Stimulated activated CD8-positive, alpha-beta memory T cell treated with anti-CD3 and anti-CD28 coated beads, Interleukin-15, amount 100 ng/mL, for 48 hours (primary cell): ENCODE measurements around the gene TIMM44.
"Not testable (repeated sequence)": the region's sequence is repeated elsewhere in the genome, so short reads cannot be mapped to it uniquely, and the experiment has no call there.

Experiments used
- DNase-seq, 2 donors: peaks; one replicate each; pipeline ENCODE4 v3.0.0-alpha.2; 2020; ENCODE audit warnings: low read depth in 2 of 2

Gene TIMM44

GRCh38 chr19:7925171-7925851 lies 18.2 kb downstream of the TIMM44 start:
- DNase-seq = peak; percentile 68 to 72

DNA sequence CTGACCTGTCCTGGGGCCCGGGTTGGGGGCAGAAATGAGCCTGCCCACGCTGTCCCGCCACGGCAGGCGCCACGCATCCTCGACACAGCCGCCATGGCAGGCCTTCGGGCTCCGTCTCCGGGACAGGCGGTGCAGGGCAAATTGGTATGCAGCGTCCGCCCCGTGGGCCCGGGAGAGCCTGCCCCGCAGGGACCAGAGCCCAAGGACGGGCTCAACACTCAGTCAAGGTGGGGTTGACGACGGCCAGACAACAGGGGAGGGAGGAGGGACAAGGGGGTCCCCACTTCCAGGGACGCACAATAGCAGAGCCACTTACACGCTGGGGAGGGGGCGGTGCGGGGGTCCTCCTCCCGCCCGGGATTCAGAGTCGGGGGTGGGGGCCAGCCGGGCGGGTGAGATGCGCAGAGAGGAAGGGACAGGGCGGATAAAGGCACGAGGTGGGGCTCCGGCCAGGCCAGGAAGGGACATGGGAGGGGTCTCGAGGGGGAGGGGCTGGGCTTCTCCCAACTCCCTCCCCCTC lies 18.8 kb downstream of the TIMM44 start:
- no peak for DNase-seq

DNA sequence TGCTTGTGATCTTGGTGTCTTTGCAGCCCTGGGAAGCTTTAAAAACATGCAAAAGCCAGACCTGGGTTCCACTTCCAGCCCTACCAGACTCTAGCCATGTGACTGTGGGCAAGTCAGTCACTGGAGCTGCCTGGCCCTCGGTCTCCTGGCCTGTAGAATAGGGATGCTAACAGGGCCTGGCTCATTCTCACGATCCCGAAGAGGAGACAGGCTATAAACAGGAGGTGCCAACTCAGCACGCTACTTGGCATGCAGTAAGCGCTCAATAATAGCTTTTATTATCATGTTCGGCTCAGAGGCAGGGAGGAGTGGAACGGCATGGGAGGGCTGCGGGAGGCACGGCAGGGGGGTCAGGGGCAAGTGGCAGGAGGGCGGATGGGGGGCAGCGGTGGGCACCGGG lies 19.2 kb downstream of the TIMM44 start:
- no peak for DNase-seq

DNA sequence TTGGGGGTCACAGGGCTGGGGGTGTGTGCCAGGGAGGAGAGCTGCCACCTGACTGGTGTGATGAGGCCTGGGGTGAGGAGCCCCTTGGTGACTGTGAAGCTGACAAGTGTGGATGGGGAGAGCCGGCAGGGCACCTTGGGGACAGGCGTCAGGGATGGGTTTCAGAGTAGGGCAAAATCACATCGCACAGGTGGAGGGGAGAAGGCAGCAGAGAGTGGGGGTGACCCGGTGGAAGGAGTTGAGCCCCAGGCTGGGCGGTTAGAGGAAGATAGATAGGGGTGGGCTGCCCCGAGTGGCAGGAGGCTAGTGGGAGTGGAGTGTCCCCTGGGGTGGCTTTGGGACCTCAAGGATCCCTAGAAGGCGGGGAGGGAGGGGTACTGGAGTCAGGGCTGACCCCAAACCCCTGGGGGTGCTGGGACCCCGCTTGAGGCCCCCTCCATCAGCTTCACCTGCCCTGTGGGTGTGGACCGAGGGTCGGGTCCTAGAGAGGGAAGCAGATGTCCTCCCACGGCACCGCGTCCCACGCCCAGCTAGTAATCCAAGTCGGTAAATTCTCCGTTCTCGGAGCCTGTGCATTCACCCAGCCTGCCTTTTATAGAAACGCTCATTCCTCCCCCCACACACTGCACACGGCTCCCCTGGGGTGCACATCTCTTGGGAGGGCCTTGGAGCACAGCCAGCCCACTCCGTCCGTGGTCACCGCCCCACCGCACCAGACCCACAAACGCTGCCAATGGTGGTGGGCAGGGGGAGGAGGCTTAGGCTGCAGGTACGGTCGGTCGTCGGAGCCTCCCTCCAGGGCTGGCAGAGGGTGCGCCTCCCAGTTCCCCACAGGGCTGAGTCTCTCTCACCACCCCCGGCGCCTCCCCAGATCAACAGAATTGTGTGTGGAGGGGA lies 19.9 kb downstream of the TIMM44 start:
- no peak for DNase-seq

GRCh38 chr19:7922836-7923195 lies 20.6 kb downstream of the TIMM44 start:
- no peak for DNase-seq

GRCh38 chr19:7921967-7922835 lies 21.3 kb downstream of the TIMM44 start:
- no peak for DNase-seq

DNA sequence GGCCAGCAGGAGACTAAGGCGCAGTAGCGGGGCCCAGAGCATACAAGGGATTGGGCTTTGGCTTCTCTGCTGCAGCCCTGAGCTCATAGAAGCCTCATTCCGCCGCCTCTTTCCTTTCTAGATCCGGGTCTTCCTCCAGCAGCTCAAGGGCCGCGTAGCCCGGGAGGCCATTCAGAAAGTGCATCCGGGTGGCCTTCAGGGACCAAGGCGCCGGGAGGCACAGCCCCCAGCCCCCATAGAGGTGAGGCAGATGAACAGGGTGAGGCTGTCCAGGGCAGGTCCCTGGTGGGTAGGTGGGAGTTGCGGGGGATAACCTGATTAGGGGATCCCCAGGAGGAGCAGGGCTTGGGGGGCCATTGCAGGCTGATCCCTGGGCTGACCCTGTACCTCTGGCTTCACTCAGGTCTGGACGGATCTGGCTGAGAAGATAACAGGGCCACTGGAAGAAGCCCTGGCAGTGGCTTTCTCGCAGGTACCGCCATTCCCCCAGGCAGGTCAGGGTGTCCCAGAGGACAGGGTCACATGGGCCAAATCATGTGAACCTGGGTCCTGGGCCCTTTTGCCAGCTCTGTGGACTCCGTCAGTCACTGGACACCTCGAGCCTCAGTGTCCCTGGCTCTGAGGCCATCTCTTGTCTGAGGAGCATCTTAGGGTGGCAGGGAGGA lies 22.0 kb downstream of the TIMM44 start:
- no peak for DNase-seq

DNA sequence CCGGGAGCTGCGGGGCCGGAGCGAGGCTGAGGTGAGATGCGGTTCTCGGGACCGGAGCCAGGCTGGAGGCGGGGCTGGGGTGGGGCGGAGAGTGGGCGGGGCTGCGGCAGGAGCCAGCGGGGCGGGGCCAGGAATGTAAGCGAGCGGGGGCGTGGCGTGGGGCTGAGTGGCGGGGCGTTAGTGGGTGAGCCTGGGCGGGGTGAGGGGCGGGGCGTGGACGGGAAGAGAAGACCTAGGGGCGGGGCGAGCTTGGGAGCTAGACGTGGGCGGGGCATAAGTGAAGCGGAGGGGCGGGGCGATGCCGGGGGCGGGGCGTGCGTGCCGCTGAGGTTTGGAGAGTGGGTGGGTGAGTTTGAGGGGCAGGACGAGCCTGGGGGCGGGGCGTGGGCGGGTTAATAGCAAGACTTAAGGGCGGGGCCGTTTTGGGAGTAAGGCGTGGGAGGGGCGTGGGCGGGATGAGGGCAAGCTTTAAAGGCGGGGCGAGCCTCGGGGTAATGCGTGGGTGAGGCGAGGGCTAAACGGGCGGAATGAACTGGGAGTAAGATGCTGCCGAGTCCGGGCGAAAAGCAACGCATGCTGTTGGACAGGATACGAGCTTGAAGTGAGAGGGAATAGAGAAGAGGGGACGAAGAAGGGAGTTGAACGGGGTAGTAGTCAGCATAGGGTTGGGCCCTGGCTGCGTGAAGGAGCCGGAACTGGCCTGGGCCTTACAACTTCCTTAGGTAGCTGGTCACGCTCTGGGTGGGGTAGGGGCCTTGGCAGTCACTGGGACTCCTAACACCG lies 22.8 kb downstream of the TIMM44 start:
- peak; percentile 95 to 96 for DNase-seq

- DNase-seq = peak; percentile 93 to 95
Observed at GRCh38 chr19:7919610-7920518, 23.6 kb downstream of the TIMM44 start, which contains the start of gene SNAPC2. TSS of gene SNAPC2 (plus strand) at chr19:7920338. CDS start at chr19:7920367, 29 bp downstream.

- DNase-seq = no peak
Observed at GRCh38 chr19:7918615-7919421, 24.6 kb downstream of the TIMM44 start.

GRCh38 chr19:7918062-7918614 lies 25.3 kb downstream of the TIMM44 start:
- DNase-seq = not testable (repeated sequence)

GRCh38 chr19:7917267-7918061 lies 26.0 kb downstream of the TIMM44 start:
- peak in 1 of 2 donors; percentile 48 for DNase-seq

DNA sequence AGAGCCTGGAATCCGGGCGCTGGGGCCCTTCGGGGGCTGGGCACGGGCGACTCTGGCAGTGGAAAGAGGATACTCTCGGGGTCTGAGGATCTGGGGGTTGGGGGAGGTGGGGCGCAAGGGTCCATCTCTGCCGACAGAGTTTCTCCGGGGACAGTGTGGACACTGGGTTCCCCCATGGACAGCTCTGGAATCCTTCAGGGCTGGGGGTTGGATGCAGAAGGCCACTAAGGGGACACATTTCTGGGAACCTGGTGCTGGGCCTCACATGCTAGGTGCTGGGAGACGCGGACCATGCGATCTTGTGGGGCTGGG lies 26.6 kb downstream of the TIMM44 start:
- DNase-seq = no peak

GRCh38 chr19:7916103-7916954 lies 27.1 kb downstream of the TIMM44 start:
- DNase-seq = peak; percentile 36 to 53

DNA sequence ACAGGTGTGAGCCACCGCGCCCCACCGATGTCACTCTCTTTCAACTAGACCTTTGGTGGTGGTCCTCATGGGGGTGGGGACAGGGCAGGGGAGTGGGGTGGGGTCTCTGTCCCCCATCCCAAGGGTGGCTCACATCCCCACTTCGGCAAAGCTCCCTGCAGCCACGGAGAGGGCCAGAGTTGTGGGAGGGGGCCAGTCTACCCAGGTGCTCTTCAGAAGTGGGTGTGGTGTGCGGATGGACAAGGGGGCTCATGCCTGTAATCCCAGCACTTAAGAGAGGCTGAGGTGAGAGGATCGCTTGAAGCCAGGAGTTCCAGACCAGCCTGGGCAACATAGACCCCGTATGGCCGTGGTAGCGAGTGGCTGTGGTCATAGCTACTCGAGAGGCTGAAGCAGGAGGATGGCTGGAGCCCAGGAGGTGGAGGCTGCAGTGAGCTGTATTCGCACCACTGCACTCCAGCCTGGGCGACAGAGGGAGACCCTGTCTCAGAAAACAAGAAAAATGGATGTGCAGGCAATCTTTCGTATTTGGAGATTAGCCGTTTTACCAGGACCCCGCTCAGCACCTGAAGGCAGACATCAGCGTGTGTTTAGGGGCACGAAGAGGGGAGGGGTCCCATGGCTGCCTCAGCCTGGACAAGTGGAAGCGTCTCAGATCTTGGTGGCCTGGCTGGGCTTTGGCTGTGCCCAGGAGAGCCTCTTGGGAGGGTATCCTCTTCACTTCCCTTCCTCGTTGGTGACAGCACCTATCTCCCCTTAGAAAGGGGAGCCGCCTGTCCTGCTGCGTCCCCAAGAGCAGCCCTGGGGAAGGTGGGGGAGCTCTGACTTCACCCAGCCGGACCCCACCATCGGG lies 28.0 kb downstream of the TIMM44 start:
- no peak for DNase-seq

- DNase-seq = no peak
Observed at GRCh38 chr19:7914598-7915045, 28.8 kb downstream of the TIMM44 start, which contains the start of gene TGFBR3L. TSS of gene TGFBR3L (plus strand) at chr19:7914830.
